ENCODE measurements around the gene SIRPG.

GRCh38 chr20:1663917-1664316, 6.3 kb upstream of the SIRPG start:
- TF ChIP-seq POLR2A (IDR thresholded peaks at IDR 0.05): no peak
- TF ChIP-seq CTCF (IDR thresholded peaks at IDR 0.05): no peak
- TF ChIP-seq POLR2AphosphoS5 (IDR thresholded peaks at IDR 0.05): no peak

All from prostate gland (tissue), 2 donors.